ENCODE results near the gene KCTD14.
"Not testable (repeated sequence)": the region's sequence is repeated elsewhere in the genome, so short reads cannot be mapped to it uniquely, and the experiment has no call there.

The KCTD14 gene

GRCh38 chr11:78020246-78020645, 2.8 kb downstream of the KCTD14 start:
- no peak for DNase-seq

GRCh38 chr11:78019808-78020207, 3.3 kb downstream of the KCTD14 start:
- no peak for DNase-seq

- no peak for DNase-seq
These were observed 7.2 kb downstream of the KCTD14 start for GRCh38 chr11:78015878-78016277.

- not testable (repeated sequence) for DNase-seq
These were observed 8.0 kb downstream of the KCTD14 start for GRCh38 chr11:78014937-78015520.

GRCh38 chr11:78011301-78011700, 11.8 kb downstream of the KCTD14 start:
- DNase-seq = no peak

DNA sequence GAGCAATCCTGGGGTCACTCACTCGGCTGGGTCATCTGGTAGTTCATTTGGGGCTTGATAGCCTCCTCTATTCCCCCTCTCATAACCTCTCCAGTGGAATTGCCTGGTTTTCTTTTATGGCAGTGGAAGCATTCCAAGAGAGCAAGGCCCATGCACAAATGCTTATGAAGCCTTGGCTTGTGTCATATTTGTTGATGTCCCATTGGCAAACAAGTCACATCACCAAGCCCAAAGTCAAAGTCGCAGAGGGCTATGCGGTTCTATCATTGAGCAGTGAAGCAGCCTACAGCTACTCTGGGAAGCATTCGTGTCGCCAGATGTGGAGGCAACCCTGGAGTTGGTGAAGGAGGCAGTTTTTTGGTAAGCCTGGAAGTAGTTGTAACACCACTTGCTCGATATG, 12.3 kb downstream of the KCTD14 start:
- no peak for DNase-seq

DNA sequence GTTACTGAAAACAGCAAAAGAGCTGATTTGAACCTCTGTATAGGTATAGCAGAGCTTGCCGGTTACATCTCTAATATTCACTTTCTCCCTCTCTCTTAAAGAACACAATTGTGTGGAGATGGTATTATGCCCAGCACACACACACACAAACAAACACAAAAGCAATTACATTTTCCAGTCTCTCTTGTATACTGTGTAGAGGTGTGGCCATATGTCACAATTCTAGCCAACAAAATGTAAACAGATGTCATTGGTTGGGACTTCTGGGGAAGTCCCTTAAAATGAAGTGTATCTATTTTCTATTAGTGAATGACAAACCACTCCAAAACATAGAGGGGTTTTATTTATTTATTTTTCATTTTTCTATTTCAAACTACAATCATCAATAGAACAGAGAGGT, 12.8 kb downstream of the KCTD14 start:
- no peak for DNase-seq

- DNase-seq = no peak
These were observed 14.0 kb downstream of the KCTD14 start for GRCh38 chr11:78009062-78009461.

- DNase-seq = peak; percentile 39
These were observed 22.9 kb downstream of the KCTD14 start for GRCh38 chr11:78000193-78000592.

DNA sequence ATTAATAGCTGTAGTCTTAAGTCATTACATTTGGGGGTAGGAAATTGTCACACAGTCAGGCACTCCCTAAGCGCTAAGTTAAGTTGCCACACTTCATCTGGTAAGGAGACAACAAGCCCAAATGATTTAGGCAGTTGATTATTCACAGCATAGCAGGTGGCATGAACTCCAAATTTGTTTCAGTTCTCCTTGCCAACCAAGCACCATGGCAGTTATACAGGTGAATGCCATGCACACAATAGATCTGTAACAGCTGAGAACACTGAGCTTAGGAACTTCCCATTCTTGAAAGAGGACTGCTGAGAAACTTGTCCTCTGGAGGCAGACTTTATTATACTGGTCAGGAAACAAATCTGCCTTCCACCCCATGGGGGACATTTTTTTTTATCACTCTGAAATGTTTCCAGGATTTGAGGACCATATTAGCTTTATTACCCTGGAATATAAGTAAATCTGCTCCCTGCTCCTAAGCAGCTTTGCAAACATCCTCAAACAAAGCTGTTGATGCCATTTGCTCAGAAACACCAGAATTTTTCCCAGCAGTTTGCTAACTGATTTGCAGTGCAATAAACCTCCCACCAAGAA, 23.5 kb downstream of the KCTD14 start:
- DNase-seq = no peak

DNA sequence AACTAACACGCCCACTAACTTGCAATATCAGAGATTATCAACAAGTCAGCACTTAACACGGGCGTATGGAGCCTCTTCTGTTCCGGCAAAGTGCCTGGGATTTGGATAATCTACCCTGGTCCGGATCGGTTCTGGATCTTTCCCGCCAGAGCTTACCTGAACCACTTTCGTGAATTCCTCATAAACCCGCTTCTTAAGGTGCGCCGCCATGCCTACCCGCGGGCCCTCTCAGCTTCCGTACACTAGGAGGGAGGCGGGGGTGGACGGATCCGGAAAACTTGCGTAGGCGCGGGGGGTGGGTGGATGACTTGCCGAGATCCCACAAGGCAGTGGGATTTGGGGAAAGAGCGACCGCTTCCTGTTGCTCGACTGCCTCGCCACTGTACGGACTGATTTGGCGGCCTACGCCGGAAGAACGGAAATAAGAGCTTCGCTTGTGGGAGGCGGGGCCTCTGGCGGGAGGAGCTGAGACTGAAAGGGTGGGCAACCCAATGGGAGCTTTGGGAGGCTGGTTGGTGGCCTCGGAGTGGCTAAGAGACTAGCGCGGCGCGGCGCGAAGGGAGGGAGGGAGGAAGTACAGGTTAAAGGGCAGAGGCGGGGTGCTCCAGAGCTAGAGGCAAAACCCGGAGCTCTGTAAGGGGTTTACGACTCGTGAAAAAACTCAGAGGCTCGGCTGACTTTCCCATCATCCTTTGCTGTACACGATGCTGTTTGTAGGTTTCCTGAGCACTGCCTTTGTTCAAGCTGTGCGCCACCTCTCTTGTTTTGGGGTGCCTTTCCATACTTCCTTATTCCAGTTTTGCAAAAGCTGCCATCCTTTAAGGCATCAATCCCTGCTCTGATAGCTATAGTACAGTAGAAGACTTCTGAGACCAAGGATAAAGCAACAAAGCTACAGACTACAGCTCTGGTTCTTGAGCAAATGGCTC, 28.4 kb downstream of the KCTD14 start, which contains the start of gene INTS4:
Gene INTS4, minus strand, starts transcription at position 235 of the 929 bp plus-strand sequence. Its CDS starts 25 bp downstream, at position 210.
- peak; percentile 99 for DNase-seq

- DNase-seq = no peak
These were observed 29.2 kb downstream of the KCTD14 start for GRCh38 chr11:77993902-77994301.

DNA sequence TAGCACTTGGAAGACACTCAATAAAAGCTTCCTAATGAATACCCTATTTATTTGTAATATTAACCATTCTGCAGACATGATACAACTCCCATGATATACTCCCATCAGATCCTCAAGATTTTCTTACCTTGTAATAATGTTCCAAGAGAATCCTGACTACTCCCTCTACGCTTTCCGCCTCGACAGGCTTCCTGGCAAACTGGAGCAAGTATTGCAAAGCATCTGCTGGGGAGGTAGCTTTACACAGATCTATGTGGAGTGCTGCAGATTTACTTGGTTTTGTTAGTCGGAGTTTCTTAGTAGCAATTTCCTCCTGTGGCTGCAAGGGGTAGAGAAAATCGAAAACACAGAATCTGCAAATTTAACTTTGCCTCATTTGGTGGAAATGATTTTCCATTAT, 32.1 kb downstream of the KCTD14 start:
- no peak for DNase-seq

DNA sequence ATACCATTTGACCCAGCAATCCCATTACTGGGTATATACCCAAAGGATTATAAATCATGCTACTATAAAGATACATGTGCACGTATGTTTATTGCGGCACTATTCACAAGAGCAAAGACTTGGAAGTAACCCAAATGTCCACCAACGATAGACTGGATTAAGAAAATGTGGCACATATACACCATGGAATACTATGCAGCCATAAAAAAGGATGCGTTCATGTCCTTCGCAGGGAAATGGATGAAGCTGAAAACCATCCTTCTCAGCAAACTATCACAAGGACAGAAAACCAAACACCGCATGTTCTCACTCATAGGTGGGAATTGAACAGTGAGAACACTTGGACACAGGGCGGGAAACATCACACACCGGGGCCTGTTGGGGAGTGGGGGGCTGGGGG, 36.6 kb downstream of the KCTD14 start:
- not testable (repeated sequence) for DNase-seq

GRCh38 chr11:77981346-77981947, 41.6 kb downstream of the KCTD14 start:
- DNase-seq = no peak

DNA sequence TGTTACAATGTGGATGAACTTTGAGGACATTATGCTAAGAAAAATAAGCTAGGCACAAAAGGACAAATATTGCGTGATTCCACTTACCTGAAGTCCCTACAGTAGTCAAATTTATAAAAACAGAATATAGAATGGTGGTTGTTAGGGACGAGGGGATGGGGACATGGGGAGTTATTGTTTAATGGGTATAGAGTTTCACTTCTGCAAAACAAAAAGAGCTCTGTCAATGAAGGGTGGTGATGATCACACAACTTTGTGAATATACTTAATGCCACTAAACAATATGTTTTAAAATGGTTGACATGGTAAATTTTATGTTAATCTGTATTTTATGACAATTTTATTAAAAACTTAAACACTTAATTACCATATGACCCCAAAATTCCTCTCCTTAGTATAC, 54.7 kb downstream of the KCTD14 start:
- DNase-seq = no peak

DNA sequence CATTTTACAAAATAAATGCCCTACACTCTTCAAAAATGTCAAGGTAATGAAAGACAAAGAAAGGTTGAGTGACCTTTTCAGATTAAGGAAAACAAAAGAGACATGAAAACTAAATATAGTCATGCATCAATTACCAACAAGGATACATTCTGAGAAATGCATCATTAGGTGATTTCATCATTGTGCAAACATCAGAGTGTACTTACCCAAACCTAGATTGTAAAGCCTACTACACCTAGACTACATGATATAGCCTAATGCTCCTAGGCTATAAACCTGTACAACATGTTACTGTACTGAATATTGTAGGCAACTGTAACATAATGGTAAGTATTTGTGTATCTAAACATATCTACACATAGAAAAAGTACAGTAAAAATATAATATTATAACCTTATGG, 55.3 kb downstream of the KCTD14 start:
- no peak for DNase-seq

GRCh38 chr11:77967121-77967520, 56.0 kb downstream of the KCTD14 start:
- DNase-seq = no peak

DNA sequence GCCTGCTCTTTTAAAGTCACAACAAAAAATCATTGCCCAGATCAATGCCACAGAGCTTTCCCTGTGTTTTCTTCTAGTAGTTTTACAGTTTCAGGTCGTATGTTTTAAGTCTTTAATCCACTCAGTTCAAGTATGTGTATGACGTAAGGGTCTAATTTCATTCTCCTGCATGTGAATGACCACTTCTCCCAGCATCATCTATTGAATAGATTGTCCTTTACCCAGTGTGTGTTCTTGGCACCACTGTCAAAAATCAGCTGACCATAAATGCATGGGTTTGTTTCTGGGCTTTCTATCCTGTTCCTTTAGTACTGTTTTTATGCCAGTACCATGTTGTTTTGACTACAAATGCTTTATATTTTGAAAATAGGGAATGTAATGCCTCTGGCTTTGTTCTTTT, 56.7 kb downstream of the KCTD14 start:
- DNase-seq = no peak

Data from central memory CD4-positive, alpha-beta T cell (primary cell).